GM12864 (cell line): ENCODE data around the gene BZW2.

Source experiments
- DNase-seq: peaks from one replicate; pipeline ENCODE4 v3.0.0-alpha.2; 2011; ENCODE audit warnings: low read depth
- H3K4me3 ChIP-seq: 2 replicates; pipeline ENCODE4 v1.5.1; 2011; ENCODE audit warnings: mild to moderate bottlenecking, low read depth, low read length, control low read depth
- TF ChIP-seq, protein P1 (sequence below): IDR thresholded peaks from 2 replicates; pipeline ENCODE4 v1.5.1; 2011; ENCODE audit warnings: low read depth, mild to moderate bottlenecking, moderate library complexity, low read length, control low read depth, inconsistent platforms; ENCODE audit errors: missing control alignments

BZW2 gene

DNA sequence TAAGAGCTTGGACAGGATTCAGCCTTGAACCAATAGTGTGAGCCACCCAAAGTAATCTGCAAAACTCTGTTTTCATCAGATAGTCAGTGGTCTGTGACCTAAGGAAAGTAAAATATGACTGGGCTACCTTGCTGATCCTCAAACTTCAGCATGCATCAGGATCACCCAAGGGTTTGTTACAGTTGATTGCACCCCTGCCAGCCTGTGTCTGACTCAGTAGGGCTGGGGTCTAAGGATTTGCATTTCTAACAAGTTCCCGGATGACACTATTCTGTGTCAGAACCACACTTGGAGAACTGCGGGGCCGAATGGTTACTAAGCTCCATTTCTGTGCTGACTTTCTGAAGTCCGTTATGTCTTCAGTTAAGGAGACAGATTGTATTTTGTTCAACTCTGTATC is 66.9 kb downstream of the BZW2 start:
- no peak overlapping the region for H3K4me3 ChIP-seq
- no peak for DNase-seq
- TF ChIP-seq, protein P1, sequence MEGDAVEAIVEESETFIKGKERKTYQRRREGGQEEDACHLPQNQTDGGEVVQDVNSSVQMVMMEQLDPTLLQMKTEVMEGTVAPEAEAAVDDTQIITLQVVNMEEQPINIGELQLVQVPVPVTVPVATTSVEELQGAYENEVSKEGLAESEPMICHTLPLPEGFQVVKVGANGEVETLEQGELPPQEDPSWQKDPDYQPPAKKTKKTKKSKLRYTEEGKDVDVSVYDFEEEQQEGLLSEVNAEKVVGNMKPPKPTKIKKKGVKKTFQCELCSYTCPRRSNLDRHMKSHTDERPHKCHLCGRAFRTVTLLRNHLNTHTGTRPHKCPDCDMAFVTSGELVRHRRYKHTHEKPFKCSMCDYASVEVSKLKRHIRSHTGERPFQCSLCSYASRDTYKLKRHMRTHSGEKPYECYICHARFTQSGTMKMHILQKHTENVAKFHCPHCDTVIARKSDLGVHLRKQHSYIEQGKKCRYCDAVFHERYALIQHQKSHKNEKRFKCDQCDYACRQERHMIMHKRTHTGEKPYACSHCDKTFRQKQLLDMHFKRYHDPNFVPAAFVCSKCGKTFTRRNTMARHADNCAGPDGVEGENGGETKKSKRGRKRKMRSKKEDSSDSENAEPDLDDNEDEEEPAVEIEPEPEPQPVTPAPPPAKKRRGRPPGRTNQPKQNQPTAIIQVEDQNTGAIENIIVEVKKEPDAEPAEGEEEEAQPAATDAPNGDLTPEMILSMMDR = no peak

DNA sequence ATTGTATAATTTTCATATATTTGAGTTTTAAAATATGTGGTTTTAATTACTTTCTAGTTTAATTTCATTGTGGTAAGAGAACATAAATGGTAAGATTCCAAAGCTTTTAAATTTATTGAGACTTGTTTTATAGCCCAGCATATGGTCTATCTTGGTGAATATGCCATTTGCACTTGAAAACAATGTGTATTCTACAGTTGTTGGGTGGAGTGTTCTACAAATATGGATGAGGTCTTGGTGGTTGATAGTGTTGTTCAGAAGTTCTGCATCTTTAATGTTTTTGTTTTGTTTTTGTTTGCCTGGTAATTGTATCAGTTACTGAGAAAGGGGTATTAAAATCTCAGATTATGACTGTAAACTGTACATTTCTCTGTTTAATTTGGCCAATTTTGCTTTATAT is 69.9 kb downstream of the BZW2 start:
- no peak for DNase-seq
- no peak overlapping the region for H3K4me3 ChIP-seq
- TF ChIP-seq, protein P1 = no peak

DNA sequence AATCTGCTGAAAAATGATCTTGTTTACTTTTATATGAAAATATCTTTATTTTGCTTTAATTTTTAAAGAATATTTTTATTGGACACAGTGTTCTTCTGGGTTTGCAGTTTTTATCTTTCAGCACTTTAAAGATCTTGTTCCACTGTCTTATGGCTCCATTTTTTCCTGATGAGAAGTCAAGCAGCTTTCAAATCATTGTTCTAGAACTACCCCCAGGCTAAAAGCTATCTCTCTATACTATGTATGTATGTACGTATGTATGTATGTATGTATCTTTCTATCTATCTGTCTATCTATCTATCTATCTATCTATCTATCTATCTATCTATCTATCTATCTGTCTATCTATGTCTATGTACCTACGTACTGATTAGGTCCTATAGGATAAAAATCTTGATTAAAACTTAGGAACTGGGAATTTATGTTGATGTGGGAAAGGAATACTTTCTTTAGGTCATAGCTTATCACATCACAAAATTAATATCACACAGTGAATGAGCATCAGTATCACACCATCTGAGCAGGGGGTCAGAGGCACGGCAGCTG is 72.2 kb downstream of the BZW2 start:
- no peak for DNase-seq
- H3K4me3 ChIP-seq = no peak overlapping the region
- TF ChIP-seq, protein P1 = no peak

DNA sequence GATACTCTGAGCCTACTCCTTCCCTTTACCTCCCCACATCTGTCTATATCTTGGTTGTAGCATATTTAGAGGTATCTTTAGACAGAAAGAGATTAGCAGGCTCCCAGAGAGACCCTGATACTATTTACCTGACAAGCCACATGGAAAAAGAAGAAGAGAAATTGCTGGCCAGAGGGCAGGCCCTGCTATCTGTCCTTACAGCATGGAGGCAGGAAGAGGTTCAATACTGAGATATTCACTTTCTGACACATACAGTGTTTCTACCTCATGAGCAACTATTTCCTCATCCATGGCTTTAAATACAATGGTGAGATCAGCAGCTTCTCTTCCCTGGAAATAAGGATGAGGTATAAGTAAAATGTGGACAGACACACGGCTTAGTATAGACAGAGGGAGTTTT is 73.7 kb downstream of the BZW2 start:
- no peak for DNase-seq
- H3K4me3 ChIP-seq = no peak overlapping the region
- TF ChIP-seq, protein P1 = no peak

DNA sequence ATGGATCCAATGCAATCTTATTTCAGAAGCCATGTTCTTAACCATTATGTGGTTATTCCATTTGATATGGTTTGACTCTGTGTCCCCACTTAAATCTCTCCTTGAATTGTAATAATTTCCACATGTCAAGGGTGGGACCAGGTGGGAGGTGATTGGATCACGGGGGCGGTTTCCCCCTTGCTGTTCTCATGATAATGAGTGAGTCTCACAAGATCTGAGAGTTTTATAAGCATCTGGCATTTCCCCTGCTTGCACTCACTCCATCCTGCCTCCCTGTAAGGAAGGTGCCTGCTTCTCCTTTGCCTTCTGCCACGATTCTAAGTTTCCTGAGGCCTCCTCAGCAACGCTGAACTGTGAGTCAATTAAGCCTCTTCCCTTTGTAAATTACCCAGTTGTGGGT is 75.6 kb downstream of the BZW2 start:
- H3K4me3 ChIP-seq = no peak overlapping the region
- DNase-seq = no peak
- TF ChIP-seq, protein P1 = no peak

DNA sequence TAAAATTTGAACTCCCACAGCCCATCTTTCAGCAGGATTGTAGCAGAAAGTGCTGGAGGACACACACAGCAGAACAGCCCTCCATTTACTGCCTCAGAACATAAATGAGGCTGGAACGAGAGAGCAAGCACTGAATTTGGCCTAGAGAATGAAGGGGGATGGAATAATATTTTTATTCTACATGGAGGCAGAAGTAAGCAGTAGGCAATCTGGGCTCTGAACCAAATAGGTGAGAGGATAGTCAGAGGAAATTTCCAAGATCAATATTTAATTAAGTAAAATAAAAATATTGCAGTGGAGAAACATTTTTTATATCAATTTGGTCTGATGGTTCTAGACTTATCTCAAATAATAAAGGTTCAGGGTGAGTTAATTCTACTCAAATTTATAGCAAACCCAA is 78.4 kb downstream of the BZW2 start:
- no peak for DNase-seq
- TF ChIP-seq, protein P1 = no peak
- no peak overlapping the region for H3K4me3 ChIP-seq

DNA sequence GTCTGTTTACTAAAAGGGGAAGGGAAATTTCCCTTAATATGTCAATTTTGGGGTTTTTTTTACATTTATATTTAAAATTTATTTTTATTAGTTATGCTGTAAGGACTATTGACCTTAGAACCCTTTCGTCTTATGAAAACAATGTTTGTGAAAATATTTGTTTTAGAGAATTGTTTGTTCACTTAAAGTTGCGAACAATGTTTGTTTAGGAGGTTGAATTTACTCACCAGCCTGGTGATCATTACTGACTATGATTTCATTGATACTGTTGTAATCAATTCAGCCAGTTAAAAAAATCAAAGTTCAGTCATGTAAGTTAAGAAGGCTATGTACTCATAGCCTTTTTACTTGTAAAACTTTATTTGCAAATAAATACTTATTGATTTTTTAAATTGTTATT is 80.2 kb downstream of the BZW2 start:
- no peak overlapping the region for H3K4me3 ChIP-seq
- TF ChIP-seq, protein P1 = no peak
- no peak for DNase-seq
